ENCODE measurements around the gene APOBEC3F.
"Not testable (repeated sequence)": the region's sequence is repeated elsewhere in the genome, so short reads cannot be mapped to it uniquely, and the experiment has no call there.

The APOBEC3F gene

GRCh38 chr22:39077912-39078311 lies 37.2 kb downstream of the APOBEC3F start:
- H3K27ac ChIP-seq (ENCODE audit: low read length); H3K4me3 ChIP-seq (ENCODE audit: low read length); H3K36me3 ChIP-seq (ENCODE audit: insufficient read depth, low read depth, low read length); H3K4me1 ChIP-seq (ENCODE audit: insufficient read depth, low read length); H3K9me3 ChIP-seq (ENCODE audit: insufficient read depth, low read depth, low read length); H3K27me3 ChIP-seq (ENCODE audit: insufficient read depth, low read length); H3K9ac ChIP-seq (ENCODE audit: low read depth, low read length): not testable (repeated sequence)

GRCh38 chr22:39078329-39078728 lies 37.7 kb downstream of the APOBEC3F start:
- Histone ChIP-seq H3K9ac (ENCODE audit: low read depth, low read length) (no peak overlapping the region), H3K36me3 (ENCODE audit: insufficient read depth, low read depth, low read length) (no peaks in the 10 kb centered on the region), H3K27me3 (ENCODE audit: insufficient read depth, low read length) (no peaks in the 10 kb centered on the region), H3K27ac (ENCODE audit: low read length) (no peak overlapping the region), H3K9me3 (ENCODE audit: insufficient read depth, low read depth, low read length) (no peaks in the 10 kb centered on the region), H3K4me1 (ENCODE audit: insufficient read depth, low read length) (peaks cover 4% of the 10 kb centered on the region; the same call in 1 of the 2 replicates), H3K4me3 (ENCODE audit: low read length) (no peak overlapping the region)

GRCh38 chr22:39079054-39079637 lies 38.5 kb downstream of the APOBEC3F start:
- H3K9me3 ChIP-seq (ENCODE audit: insufficient read depth, low read depth, low read length); H3K27me3 ChIP-seq (ENCODE audit: insufficient read depth, low read length); H3K9ac ChIP-seq (ENCODE audit: low read depth, low read length); H3K4me1 ChIP-seq (ENCODE audit: insufficient read depth, low read length); H3K36me3 ChIP-seq (ENCODE audit: insufficient read depth, low read depth, low read length); H3K4me3 ChIP-seq (ENCODE audit: low read length); H3K27ac ChIP-seq (ENCODE audit: low read length): not testable (repeated sequence)

DNA sequence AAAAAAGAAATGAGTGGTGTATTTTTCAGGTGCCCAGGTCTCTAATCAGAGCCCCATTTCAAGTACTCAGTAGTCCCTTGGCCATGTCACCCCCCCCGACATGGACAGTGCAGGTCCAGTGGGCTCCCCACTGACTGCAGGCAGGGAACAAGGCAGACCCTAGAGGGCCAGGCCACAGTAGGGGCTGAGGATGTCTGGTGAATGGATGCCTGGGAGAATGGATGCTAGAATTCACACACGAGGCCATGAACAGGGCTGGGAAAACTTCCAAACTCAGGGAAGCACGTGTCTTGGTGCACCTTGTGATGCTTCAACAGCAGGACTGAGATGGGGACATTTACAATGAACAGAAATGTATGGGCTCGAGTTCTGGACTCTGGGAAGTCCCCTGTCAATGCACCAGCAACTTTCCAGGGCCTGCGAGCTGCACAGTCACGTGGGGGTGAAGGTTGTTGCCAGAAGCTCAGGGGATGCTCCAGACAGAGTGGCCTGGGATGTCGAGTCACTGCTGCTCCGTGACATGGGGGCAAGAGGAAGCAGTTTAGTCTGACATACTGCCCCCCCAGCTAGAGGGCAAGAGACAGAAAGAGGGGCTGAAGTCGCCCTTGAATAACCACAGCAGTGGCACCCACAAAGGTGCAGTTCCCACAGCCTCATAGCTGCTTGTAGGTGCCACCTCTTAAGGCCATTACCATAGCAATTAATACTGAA lies 39.5 kb downstream of the APOBEC3F start:
- no peaks in the 10 kb centered on the region for H3K4me1 ChIP-seq (ENCODE audit: insufficient read depth, low read length)
- no peak overlapping the region for H3K9ac ChIP-seq (ENCODE audit: low read depth, low read length)
- no peak overlapping the region for H3K27ac ChIP-seq (ENCODE audit: low read length)
- no peaks in the 10 kb centered on the region for H3K27me3 ChIP-seq (ENCODE audit: insufficient read depth, low read length)
- H3K36me3 ChIP-seq (ENCODE audit: insufficient read depth, low read depth, low read length), result no peaks in the 10 kb centered on the region
- H3K4me3 ChIP-seq (ENCODE audit: low read length), result no peak overlapping the region
- H3K9me3 ChIP-seq (ENCODE audit: insufficient read depth, low read depth, low read length), result no peaks in the 10 kb centered on the region

GRCh38 chr22:39081016-39081415 lies 40.4 kb downstream of the APOBEC3F start:
- no peak overlapping the region for H3K27ac ChIP-seq (ENCODE audit: low read length)
- H3K9ac ChIP-seq (ENCODE audit: low read depth, low read length), result no peak overlapping the region
- H3K4me1 ChIP-seq (ENCODE audit: insufficient read depth, low read length), result no peaks in the 10 kb centered on the region
- no peaks in the 10 kb centered on the region for H3K9me3 ChIP-seq (ENCODE audit: insufficient read depth, low read depth, low read length)
- no peak overlapping the region for H3K4me3 ChIP-seq (ENCODE audit: low read length)
- H3K27me3 ChIP-seq (ENCODE audit: insufficient read depth, low read length), result no peaks in the 10 kb centered on the region
- no peaks in the 10 kb centered on the region for H3K36me3 ChIP-seq (ENCODE audit: insufficient read depth, low read depth, low read length)

- Histone ChIP-seq H3K4me1 (ENCODE audit: insufficient read depth, low read length) (no peaks in the 10 kb centered on the region), H3K36me3 (ENCODE audit: insufficient read depth, low read depth, low read length) (no peaks in the 10 kb centered on the region), H3K4me3 (ENCODE audit: low read length) (no peak overlapping the region), H3K9ac (ENCODE audit: low read depth, low read length) (no peak overlapping the region), H3K27ac (ENCODE audit: low read length) (no peak overlapping the region), H3K9me3 (ENCODE audit: insufficient read depth, low read depth, low read length) (no peaks in the 10 kb centered on the region), H3K27me3 (ENCODE audit: insufficient read depth, low read length) (no peaks in the 10 kb centered on the region)
Observed at GRCh38 chr22:39081598-39081997, 40.9 kb downstream of the APOBEC3F start.

GRCh38 chr22:39083212-39084165 lies 42.8 kb downstream of the APOBEC3F start:
- H3K27ac ChIP-seq (ENCODE audit: low read length), result no peak overlapping the region
- no peaks in the 10 kb centered on the region; the same call in 1 of the 2 replicates for H3K4me1 ChIP-seq (ENCODE audit: insufficient read depth, low read length)
- no peaks in the 10 kb centered on the region for H3K27me3 ChIP-seq (ENCODE audit: insufficient read depth, low read length)
- no peak overlapping the region for H3K9ac ChIP-seq (ENCODE audit: low read depth, low read length)
- H3K36me3 ChIP-seq (ENCODE audit: insufficient read depth, low read depth, low read length), result no peaks in the 10 kb centered on the region
- H3K4me3 ChIP-seq (ENCODE audit: low read length), result no peak overlapping the region
- H3K9me3 ChIP-seq (ENCODE audit: insufficient read depth, low read depth, low read length), result no peaks in the 10 kb centered on the region

DNA sequence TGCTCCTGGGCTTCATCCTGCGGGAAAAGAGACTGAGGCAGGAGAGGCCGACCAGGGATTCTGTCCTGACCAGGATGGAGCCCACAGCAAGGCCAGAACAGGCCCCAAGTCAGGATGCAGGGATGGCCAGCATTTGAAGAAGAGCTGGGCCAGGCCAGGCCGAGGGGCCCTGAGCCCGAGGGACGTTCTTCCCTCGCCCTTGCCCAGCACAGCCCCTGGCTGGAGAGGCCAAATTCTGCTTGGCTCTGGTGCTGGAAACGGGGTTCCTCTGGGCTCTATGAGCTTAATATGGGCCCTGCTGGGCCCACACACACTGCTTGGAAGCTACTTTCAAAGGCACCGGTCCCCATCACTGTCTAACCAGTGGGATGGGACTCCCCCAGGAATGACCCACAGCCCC lies 44.0 kb downstream of the APOBEC3F start:
- Histone ChIP-seq H3K27me3 (ENCODE audit: insufficient read depth, low read length) (no peaks in the 10 kb centered on the region), H3K9me3 (ENCODE audit: insufficient read depth, low read depth, low read length) (no peaks in the 10 kb centered on the region), H3K4me3 (ENCODE audit: low read length) (no peak overlapping the region), H3K36me3 (ENCODE audit: insufficient read depth, low read depth, low read length) (no peaks in the 10 kb centered on the region), H3K9ac (ENCODE audit: low read depth, low read length) (no peak overlapping the region), H3K27ac (ENCODE audit: low read length) (no peak overlapping the region), H3K4me1 (ENCODE audit: insufficient read depth, low read length) (no peaks in the 10 kb centered on the region; the same call in 1 of the 2 replicates)

DNA sequence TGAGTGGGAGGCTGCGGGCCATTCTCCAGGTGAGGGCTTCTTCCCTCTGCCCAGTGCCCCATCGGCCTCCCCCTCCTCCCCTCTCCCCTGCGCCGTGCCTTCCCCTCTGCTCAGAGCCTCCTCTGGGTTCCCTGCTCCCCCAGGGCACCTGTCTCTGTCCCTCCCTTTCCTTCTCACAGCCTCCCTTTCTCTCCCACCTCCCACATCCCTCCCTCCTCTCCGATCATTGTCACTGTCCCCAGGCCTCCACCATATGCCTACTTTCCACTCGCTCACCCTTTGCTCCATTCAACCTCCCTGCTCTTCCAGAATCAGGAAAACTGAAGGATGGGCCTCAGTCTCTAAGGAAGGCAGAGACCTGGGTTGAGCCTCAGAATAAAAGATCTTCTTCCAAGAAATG lies 46.4 kb downstream of the APOBEC3F start:
- Histone ChIP-seq H3K9me3 (ENCODE audit: insufficient read depth, low read depth, low read length) (no peaks in the 10 kb centered on the region), H3K4me1 (ENCODE audit: insufficient read depth, low read length) (no peaks in the 10 kb centered on the region; the same call in 1 of the 2 replicates), H3K27me3 (ENCODE audit: insufficient read depth, low read length) (no peaks in the 10 kb centered on the region), H3K4me3 (ENCODE audit: low read length) (no peak overlapping the region), H3K27ac (ENCODE audit: low read length) (no peak overlapping the region), H3K36me3 (ENCODE audit: insufficient read depth, low read depth, low read length) (no peaks in the 10 kb centered on the region), H3K9ac (ENCODE audit: low read depth, low read length) (no peak overlapping the region)

DNA sequence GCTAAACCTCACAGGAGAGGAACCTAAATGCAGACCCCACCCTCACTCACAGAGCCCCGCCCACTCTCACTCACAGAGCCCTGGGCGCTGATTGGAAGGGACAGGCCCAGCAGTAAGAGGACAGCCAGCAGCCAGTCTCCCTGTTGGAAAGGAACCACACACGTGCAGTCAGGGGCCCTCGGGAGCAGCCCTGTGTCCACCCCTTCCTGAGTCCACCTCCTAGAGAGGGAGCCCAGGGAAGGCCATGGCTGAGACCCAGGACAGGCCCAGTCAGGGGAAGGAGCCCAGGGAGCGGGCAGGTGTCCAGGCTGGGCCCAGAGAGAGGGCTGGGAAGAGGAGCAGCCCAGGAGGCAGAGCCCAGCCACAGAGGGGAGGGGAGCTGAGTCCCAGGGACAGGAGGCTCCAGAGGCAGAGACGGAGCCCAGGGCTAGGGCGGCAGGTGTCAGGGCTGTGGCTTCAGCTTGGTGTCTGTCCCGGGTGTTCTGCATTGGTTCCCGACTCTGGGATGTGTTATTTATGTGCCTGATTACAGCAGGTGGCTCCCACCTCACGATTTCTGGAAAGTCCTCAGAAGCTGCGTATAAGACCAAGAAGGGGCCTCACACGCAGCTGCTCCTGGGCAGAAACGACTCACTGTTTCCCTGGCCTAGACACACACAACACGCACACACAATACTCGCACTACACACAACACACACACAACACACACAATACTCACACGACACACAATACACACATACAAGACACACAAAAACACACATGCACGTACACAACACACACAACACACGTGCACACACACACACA lies 47.4 kb downstream of the APOBEC3F start:
- no peaks in the 10 kb centered on the region; the same call in 1 of the 2 replicates for H3K4me1 ChIP-seq (ENCODE audit: insufficient read depth, low read length)
- H3K9me3 ChIP-seq (ENCODE audit: insufficient read depth, low read depth, low read length), result no peaks in the 10 kb centered on the region
- H3K36me3 ChIP-seq (ENCODE audit: insufficient read depth, low read depth, low read length), result no peaks in the 10 kb centered on the region
- H3K27ac ChIP-seq (ENCODE audit: low read length), result no peak overlapping the region
- no peak overlapping the region for H3K4me3 ChIP-seq (ENCODE audit: low read length)
- H3K9ac ChIP-seq (ENCODE audit: low read depth, low read length), result no peak overlapping the region
- H3K27me3 ChIP-seq (ENCODE audit: insufficient read depth, low read length), result no peaks in the 10 kb centered on the region

DNA sequence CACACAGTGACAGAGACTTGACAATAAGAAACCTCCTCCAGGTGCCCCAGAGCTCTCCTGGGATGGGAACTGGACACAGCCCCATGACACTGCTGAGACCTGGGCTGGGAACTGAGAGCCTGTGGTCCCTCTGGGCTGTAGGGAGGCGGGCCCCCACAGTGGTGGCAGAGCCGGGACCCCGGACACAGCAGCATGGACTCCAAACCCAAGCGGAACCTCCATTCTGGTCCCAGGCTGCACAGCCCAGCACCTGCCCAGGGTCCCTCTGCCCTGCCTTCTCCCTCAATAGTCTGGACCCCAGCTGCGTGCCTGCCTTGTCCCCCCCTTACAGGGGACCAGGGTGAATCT lies 48.0 kb downstream of the APOBEC3F start:
- Histone ChIP-seq H3K4me3 (ENCODE audit: low read length) (no peak overlapping the region), H3K9me3 (ENCODE audit: insufficient read depth, low read depth, low read length) (no peaks in the 10 kb centered on the region), H3K36me3 (ENCODE audit: insufficient read depth, low read depth, low read length) (no peaks in the 10 kb centered on the region), H3K27me3 (ENCODE audit: insufficient read depth, low read length) (no peaks in the 10 kb centered on the region), H3K4me1 (ENCODE audit: insufficient read depth, low read length) (no peaks in the 10 kb centered on the region; the same call in 1 of the 2 replicates), H3K9ac (ENCODE audit: low read depth, low read length) (no peak overlapping the region), H3K27ac (ENCODE audit: low read length) (no peak overlapping the region)
